ENCODE data around the gene CIDEA.

CIDEA gene

GRCh38 chr18:12301263-12302005, 47.3 kb downstream of the CIDEA start:
- no peak for DNase-seq (ENCODE audit: low read depth in 2 of 2)

- DNase-seq (ENCODE audit: low read depth in 2 of 2) = no peak
These were observed 48.4 kb downstream of the CIDEA start for GRCh38 chr18:12302391-12303147.

DNA sequence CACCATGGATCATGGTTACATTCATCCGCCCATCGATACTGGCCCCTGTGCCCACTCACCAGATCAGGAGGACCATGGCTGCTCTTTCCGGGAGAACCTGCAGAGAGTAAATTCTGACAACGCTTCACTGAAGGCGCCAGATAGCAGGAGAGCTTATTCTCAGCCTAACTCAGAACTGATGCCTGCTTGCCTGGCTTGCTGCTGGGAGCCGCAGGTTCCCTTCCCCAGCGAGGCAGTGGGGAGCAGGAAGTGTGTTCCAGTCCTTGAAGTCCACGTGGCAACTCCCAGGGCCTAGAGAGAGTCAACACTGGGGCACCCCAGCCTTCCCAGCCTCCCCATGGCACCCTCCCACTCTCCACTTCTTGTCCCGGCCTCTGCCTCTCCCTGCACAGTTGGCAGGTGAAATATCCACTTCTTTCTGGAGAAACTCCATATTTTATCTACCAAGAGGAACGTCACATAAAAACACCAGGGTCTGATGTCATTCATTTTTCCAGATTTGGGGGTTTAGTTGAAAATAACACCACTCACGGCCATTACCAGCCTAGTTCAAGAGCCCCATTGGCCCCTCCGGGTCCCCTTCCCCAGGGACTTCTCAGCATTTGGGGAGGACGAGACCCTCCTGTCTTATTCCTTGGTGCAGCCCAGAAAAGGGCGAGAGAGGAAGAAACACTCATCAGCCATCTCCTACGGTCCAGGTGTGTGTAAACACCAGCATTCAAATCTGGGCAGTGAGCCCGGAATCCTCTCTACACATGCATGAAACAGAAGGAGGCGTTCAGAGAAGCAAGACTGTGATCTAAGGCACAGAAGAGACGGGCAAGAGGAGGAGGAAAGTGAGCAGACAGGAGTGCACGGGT, 50.4 kb downstream of the CIDEA start:
- no peak for DNase-seq (ENCODE audit: low read depth in 2 of 2)

GRCh38 chr18:12305211-12305610, 51.0 kb downstream of the CIDEA start:
- no peak for DNase-seq (ENCODE audit: low read depth in 2 of 2)

GRCh38 chr18:12305930-12306629, 51.9 kb downstream of the CIDEA start:
- DNase-seq (ENCODE audit: low read depth in 2 of 2) = no peak

DNA sequence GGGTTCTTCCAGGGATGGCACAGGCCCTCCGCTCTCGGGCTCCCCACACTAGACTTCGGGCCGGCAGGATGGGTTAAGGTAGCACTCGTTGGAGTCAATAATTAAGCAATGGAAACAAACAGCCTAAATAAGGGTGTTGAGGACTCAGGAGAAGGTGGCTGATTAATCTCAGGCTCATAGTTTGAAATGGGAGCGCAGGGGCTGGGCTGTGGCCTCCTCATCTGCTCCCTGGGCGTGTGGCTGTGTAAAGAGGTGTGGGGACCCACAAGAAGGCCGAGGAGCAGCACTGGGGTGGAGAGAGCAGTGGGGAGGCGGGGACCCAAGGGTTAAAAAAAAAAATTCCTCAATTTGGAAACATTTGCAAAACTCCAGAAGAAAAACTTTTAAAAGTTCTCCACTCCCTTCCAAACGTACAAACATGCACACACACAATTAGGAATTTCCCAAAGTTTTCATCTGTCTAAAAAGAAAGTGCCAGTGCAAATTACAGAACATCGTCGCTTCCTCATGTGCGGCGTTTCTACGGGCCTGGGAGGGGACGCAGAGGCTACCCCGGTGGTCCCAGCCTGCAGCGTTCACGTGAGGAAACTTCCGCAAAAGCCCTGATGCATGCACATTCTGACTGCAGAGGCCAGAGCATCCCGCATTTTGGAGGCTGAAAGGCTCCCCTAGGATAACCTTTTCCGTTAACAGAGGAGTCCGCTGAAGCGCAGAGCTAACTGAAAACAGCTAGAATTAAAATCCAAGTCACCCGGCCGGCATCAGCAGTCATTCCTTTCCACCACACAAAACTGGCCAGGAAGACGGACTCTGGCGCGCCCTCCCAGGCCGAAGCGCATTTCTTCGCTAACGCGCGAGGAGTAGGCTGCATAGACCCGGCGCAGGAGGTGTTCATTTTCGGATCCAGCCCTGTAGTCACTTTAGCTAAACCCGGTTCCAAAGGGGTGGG, 52.9 kb downstream of the CIDEA start:
- DNase-seq (ENCODE audit: low read depth in 2 of 2) = no peak

DNA sequence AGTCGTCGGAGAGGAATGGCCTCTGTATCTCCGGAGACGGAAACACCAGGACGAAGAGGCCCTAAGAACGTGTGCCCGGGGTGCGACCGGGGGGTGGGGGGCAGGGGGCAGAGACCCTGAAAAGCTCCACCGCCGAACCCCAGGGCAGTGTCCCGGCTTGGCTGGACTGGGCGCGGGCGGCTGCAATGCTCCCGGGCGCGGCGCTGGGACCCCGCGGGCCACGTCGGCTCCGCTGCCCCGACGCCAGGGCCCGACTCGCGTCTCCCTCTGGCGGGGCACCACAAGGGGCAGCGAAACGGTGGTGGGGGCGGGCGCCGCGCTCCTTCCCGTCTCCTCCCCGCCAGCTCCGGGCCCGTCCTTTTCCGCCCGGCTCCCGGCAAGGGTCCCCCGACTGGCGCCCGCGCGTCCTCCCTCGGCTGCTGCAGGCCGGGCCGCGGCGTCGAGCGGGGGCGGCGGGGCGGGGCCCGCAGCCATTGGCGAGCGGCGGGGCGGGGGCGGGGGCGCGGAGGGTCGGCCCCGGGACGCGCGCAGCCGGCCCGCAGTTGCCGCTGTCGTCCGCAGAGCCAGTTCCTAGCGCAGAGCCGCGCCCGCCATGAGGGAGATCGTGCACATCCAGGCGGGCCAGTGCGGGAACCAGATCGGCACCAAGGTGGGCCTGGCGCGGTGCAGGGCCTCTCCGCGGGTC, 53.7 kb downstream of the CIDEA start, which contains the start of gene TUBB6:
Gene TUBB6 (plus strand): TSS at position 541 of the 685 bp plus-strand sequence. CDS start 52 bp downstream, at position 593.
- DNase-seq (ENCODE audit: low read depth in 2 of 2) = peak in 1 of 2 experiments; percentile 75

DNA sequence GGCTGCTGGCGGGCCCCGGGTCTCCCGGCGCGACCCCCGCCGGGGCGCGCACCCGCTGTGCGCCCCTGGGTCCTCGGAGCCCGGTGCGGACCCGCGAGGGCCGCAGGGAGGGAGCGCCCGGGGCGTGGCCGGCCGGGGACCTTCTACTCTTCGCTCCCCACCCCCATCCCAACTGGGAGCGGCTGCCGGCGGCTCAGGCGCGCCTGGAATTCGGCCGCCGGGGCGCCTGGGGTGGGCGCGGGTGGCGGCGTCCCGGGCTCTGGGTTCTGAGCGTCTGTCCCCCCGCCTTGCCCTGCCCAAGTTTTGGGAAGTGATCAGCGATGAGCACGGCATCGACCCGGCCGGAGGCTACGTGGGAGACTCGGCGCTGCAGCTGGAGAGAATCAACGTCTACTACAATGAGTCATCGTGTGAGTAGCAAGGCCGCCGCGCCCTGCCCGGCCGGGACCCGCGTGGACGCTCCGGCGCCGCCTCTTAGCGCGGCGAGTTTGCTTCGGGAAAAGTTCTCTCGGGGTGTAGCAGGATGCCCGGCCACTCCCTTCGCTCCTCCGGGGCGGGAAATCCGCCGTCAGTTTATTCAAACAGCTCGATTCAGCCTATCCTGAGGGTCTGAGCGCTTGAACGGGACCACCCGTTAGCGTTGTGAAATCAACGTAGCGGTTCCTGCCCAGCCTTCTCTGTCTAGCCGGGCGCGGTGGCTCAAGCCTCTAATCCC, 54.4 kb downstream of the CIDEA start:
- DNase-seq (ENCODE audit: low read depth in 2 of 2) = no peak

GRCh38 chr18:12309683-12310198, 55.6 kb downstream of the CIDEA start:
- DNase-seq (ENCODE audit: low read depth in 2 of 2) = no peak

DNA sequence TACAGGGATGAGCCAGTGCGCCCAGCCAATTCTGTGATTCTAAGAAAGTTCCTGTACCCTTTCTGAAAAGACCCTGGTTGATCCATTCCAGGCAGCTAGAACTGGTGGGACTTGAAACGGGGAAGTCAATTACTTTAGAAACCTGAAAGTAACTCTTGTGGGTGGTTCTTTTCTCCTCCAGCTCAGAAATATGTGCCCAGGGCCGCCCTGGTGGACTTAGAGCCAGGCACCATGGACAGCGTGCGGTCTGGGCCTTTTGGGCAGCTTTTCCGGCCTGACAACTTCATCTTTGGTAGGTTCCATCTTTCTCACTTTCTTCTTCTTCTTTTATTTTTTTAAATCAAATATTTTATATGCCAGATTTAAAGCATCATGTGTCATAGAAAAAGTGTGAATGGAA, 56.6 kb downstream of the CIDEA start:
- no peak for DNase-seq (ENCODE audit: low read depth in 2 of 2)

DNA sequence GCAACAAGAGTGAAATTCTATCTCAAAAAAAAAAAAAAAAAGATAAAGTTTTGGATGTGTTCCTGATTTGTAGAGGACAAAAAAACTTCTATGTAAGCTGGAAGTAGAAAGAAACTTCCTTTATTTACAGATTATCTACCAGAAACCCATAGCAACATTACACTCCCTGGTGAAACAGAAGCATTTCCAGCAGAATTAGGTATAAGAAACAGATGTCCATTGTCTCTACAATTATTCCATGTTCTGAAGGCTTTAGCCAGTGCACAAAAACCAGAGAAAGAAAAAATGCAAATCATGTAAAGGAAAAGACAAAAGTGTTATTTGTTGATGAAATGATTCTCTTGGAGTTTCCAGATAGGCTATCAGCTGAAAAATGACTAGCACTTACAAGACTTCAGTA, 58.8 kb downstream of the CIDEA start:
- no peak for DNase-seq (ENCODE audit: low read depth in 2 of 2)

- no peak for DNase-seq (ENCODE audit: low read depth in 2 of 2)
These were observed 59.5 kb downstream of the CIDEA start for GRCh38 chr18:12313530-12314245.

GRCh38 chr18:12314591-12315305, 60.6 kb downstream of the CIDEA start:
- DNase-seq (ENCODE audit: low read depth in 2 of 2) = no peak

- no peak for DNase-seq (ENCODE audit: low read depth in 2 of 2)
These were observed 61.3 kb downstream of the CIDEA start for GRCh38 chr18:12315490-12315889.

- DNase-seq (ENCODE audit: low read depth in 2 of 2) = no peak
These were observed 61.8 kb downstream of the CIDEA start for GRCh38 chr18:12315911-12316310.

DNA sequence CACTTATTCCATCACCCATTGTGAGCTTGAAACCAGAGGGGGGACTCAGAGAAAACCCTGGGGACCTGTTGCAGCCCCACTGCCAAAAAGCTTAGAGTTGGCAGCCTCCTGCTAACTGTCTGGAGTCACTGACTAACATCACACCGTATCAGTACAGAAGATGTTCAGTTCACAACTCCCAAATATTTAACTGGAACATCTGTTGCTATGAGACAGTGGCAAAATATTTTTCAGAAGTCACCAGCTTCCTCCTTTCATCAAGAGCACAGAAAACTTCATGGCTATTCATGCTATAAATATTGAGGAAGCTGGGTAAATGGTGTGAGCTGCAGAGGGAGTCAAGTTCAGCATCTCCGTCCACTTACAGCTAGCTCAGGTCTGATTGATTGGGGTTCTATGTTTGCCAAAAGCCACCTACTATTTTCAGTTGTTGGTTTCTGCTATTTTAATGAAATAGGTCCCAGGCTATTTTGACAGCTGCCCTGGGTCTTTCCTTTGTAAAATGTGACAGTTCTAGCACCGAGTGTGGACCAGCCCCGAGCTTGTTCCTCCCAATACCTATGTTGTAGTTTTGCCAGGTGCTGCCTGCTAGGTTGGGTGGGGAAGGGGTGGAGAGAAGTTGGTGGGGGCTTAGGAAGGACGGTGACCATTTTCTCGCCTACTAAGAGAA, 63.6 kb downstream of the CIDEA start:
- peak in 1 of 2 experiments; percentile 54 for DNase-seq (ENCODE audit: low read depth in 2 of 2)

DNA sequence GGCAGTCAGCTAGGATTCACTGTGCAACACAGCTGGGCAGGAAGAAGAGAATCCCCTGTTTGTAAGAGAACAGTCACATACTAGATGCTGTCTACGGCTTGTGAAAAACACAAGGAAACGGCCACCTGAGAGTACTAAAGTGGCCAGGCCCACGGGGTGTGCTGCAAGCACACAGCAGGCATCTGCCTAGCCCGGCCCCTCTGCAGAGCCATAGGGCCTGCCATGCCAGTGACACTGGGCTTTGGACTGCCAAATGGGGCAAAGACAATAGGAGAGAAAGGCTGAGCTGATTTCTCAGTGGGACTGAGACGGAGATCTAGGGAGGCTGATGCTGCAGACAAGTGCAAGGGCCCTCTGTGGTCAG, 64.2 kb downstream of the CIDEA start:
- DNase-seq (ENCODE audit: low read depth in 2 of 2) = no peak
